ENCODE results near the gene ADORA2A. TPM values are rescaled to one million over a fixed set of nuclear protein-coding genes. Genes with fewer than 3 reads are reported as not detected.
A peak's percentile ranks its signal among the peaks of the same experiment; 100 is the strongest.

ADORA2A gene
- total RNA-seq, 4 donors from 2014 or later: 0.39 to 8.4 (median 1.3) TPM

- peak in 1 of 2 donors; percentile 58 for DNase-seq (ENCODE audit: low spot score in 2 of 2)
- intact Hi-C loops (cut with DNase I; ENCODE audit: low total_unique reads): no loop called here
- no peak overlapping the region for H3K4me3 ChIP-seq (ENCODE audit: low read depth, poor library complexity, severe bottlenecking)
- 77 to 78% methylated on average over 6 of the region's 6 CpGs for WGBS, 2 donors
- TF ChIP-seq CTCF (IDR thresholded peaks at IDR 0.05): no peak
- no peak for TF ChIP-seq POLR2A (IDR thresholded peaks at IDR 0.05)
Observed at GRCh38 chr22:24416611-24417010, 10.8 kb upstream of the ADORA2A start.

- no peak for TF ChIP-seq CTCF (IDR thresholded peaks at IDR 0.05)
- no peak for TF ChIP-seq POLR2A (IDR thresholded peaks at IDR 0.05)
- 91 to 92% methylated on average over 7 of the region's 7 CpGs for WGBS, 2 donors
- H3K4me3 ChIP-seq (ENCODE audit: low read depth, poor library complexity, severe bottlenecking): no peak overlapping the region
- intact Hi-C loops (cut with DNase I; ENCODE audit: low total_unique reads): no loop called here
- DNase-seq (ENCODE audit: low spot score in 2 of 2): peak in 1 of 2 donors; percentile 67
Observed at GRCh38 chr22:24417200-24417599, 10.2 kb upstream of the ADORA2A start.

- TF ChIP-seq CTCF (IDR thresholded peaks at IDR 0.05) (no peak), POLR2A (IDR thresholded peaks at IDR 0.05) (no peak)
- no peak overlapping the region for H3K4me3 ChIP-seq (ENCODE audit: low read depth, poor library complexity, severe bottlenecking)
- intact Hi-C loops (cut with DNase I; ENCODE audit: low total_unique reads): no loop called here
- 92 to 94% methylated on average over 7 to 14 of the region's 16 CpGs for WGBS, 2 donors
- DNase-seq (ENCODE audit: low spot score in 2 of 2): peak in 1 of 2 donors; percentile 84
Observed at GRCh38 chr22:24417901-24418641, 9.3 kb upstream of the ADORA2A start.

GRCh38 chr22:24418786-24419474, 8.5 kb upstream of the ADORA2A start:
- 39 to 55% methylated on average over 15 of the region's 16 CpGs for WGBS, 2 donors
- no peak overlapping the region for H3K4me3 ChIP-seq (ENCODE audit: low read depth, poor library complexity, severe bottlenecking)
- intact Hi-C loops (cut with DNase I; ENCODE audit: low total_unique reads): no loop called here
- no peak for DNase-seq (ENCODE audit: low spot score in 2 of 2)
- TF ChIP-seq POLR2A (IDR thresholded peaks at IDR 0.05): no peak
- no peak for TF ChIP-seq CTCF (IDR thresholded peaks at IDR 0.05)

GRCh38 chr22:24419475-24419850, 7.9 kb upstream of the ADORA2A start:
- H3K4me3 ChIP-seq (ENCODE audit: low read depth, poor library complexity, severe bottlenecking): no peak overlapping the region
- WGBS, 2 donors: 32 to 43% methylated on average over 7 of the region's 7 CpGs
- no peak for DNase-seq (ENCODE audit: low spot score in 2 of 2)
- TF ChIP-seq CTCF (IDR thresholded peaks at IDR 0.05) (no peak), POLR2A (IDR thresholded peaks at IDR 0.05) (no peak)
- intact Hi-C loops (cut with DNase I; ENCODE audit: low total_unique reads): no loop called here

Data from lower leg skin (tissue), 4 donors.